Stimulated activated naive CD4-positive, alpha-beta T cell treated with Interleukin-2 at 50 U/mL for 16 hours (primary cell): Measurements from ENCODE around the gene SCNN1A.

Experiments
- DNase-seq: peaks from one replicate; lab custom pipeline; 2025; lab: John Stamatoyannopoulos, UW

Gene SCNN1A

GRCh38 chr12:6375269-6376078 is at the start of gene SCNN1A:
SCNN1A (minus strand) TSS chr12:6375563; CDS start chr12:6374783, 780 bp downstream.
- DNase-seq = no peak

- no peak for DNase-seq
Observed at GRCh38 chr12:6424866-6425265, 49.5 kb upstream of the SCNN1A start.

- no peak for DNase-seq
Observed at GRCh38 chr12:6424008-6424347, 48.6 kb upstream of the SCNN1A start.

GRCh38 chr12:6423267-6424007 is 48.1 kb upstream of the SCNN1A start:
- DNase-seq = peak; percentile 66

GRCh38 chr12:6420364-6420763 is 45.0 kb upstream of the SCNN1A start:
- DNase-seq = no peak

GRCh38 chr12:6418796-6419195 is 43.4 kb upstream of the SCNN1A start:
- DNase-seq = no peak

GRCh38 chr12:6416596-6416995 is 41.2 kb upstream of the SCNN1A start:
- DNase-seq = no peak

GRCh38 chr12:6407236-6407954 is 32.0 kb upstream of the SCNN1A start:
- no peak for DNase-seq

GRCh38 chr12:6405963-6406362 is 30.6 kb upstream of the SCNN1A start:
- DNase-seq = no peak

- no peak for DNase-seq
Observed at GRCh38 chr12:6404390-6404789, 29.0 kb upstream of the SCNN1A start.

- no peak for DNase-seq
Observed at GRCh38 chr12:6399884-6400644, 24.7 kb upstream of the SCNN1A start.

- DNase-seq = no peak
Observed at GRCh38 chr12:6396031-6396430, 20.7 kb upstream of the SCNN1A start.

GRCh38 chr12:6394398-6394797 is 19.0 kb upstream of the SCNN1A start:
- no peak for DNase-seq

GRCh38 chr12:6393109-6393508 is 17.7 kb upstream of the SCNN1A start:
- DNase-seq = no peak

- no peak for DNase-seq
Observed at GRCh38 chr12:6392504-6392903, 17.1 kb upstream of the SCNN1A start.

GRCh38 chr12:6391013-6391412 is 15.7 kb upstream of the SCNN1A start:
- DNase-seq = no peak

- no peak for DNase-seq
Observed at GRCh38 chr12:6390084-6390799, 14.9 kb upstream of the SCNN1A start.

- DNase-seq = no peak
Observed at GRCh38 chr12:6387541-6387940, 12.2 kb upstream of the SCNN1A start.

- no peak for DNase-seq
Observed at GRCh38 chr12:6386491-6386890, 11.1 kb upstream of the SCNN1A start.

GRCh38 chr12:6386038-6386437 is 10.7 kb upstream of the SCNN1A start:
- DNase-seq = no peak
